GM23248 (cell line): Measurements from ENCODE around the gene CLEC2D.
"Not testable (repeated sequence)": the region's sequence is repeated elsewhere in the genome, so short reads cannot be mapped to it uniquely, and the experiment has no call there.

Source experiments
- EZH2 ChIP-seq: fragments of 200-600 bp; sonication (generic); IDR thresholded peaks from 2 replicates; pipeline ENCODE4 v1.6.1; 2018; ENCODE audit warnings: antibody characterized with exemption, mild to moderate bottlenecking; ENCODE audit not compliant: insufficient read depth, poor library complexity, severe bottlenecking
- EZH2phosphoT487 ChIP-seq: fragments of 200-600 bp; sonication (generic); IDR thresholded peaks from 2 replicates; pipeline ENCODE4 v1.6.1; 2018; ENCODE audit warnings: antibody characterized with exemption, moderate library complexity, mild to moderate bottlenecking, low read depth; ENCODE audit not compliant: insufficient read depth

DNA sequence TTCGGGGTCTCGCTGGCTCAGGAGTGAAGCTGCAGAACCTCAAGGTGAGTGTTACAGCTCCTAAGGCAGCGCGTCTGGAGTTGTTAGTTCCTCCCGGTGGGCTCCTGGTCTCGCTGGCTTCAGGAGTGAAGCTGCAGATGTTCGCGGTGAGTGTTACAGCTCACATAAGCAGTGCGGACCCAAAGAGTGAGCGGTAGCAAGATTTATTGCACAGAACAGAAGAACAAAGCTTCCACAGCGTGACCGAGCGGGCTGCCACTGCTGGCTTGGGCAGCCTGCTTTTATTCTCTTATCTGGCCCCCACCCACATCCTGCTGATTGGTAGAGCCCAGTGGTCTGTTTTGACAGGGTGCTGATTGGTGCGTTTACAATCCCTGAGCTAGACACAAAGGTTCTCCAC lies 69.4 kb downstream of the CLEC2D start:
- TF ChIP-seq EZH2phosphoT487, EZH2: not testable (repeated sequence)
